Right atrium auricular region (tissue), 2 donors: ENCODE data around the gene CFAP20DC. TPM values are rescaled to one million over a fixed set of nuclear protein-coding genes. Genes with fewer than 3 reads are reported as not detected.

Experiments
- DNase-seq: peaks from one replicate; pipeline ENCODE4 v3.0.0-alpha.2; 2019; ENCODE audit warnings: low spot score
- H3K27ac ChIP-seq, 2 donors: fragments of 200-600 bp; sonication (generic); 1 replicate in 1 of 2; 2 replicates in 1 of 2; pipeline ENCODE4 v1.5.1; 2016 to 2019
- H3K27me3 ChIP-seq, 2 donors: fragments of 200-600 bp; sonication (generic); one replicate each; pipeline versions ENCODE4 v1.5.1 to v1.6.0; 2017 to 2019
- H3K36me3 ChIP-seq: fragments of 200-600 bp; sonication (generic); one replicate; pipeline ENCODE4 v1.5.1; 2016
- H3K4me1 ChIP-seq, 2 donors: fragments of 200-600 bp; sonication (generic); one replicate each; pipeline versions ENCODE4 v1.5.1 to v1.6.0; 2017 to 2019
- H3K4me3 ChIP-seq, 2 donors: fragments of 200-600 bp; sonication (generic); 1 replicate in 1 of 2; 2 replicates in 1 of 2; pipeline ENCODE4 v1.5.1; 2017 to 2019; ENCODE audit warnings: mild to moderate bottlenecking in 1 of 2, moderate library complexity in 1 of 2
- H3K9me3 ChIP-seq, 2 donors: fragments of 200-600 bp; sonication (generic); one replicate each; pipeline ENCODE4 v1.5.1; 2019
- total RNA-seq, 2 donors: library from RNA; depleted of rRNA; stranded (reverse); fragments of >200 nt; gene quantifications; one replicate each; pipeline ENCODE4 v1.1.0, GENCODE V29; 2016
- TF ChIP-seq, protein P1 (sequence below), 2 donors: fragments of 200-600 bp; sonication (generic); IDR thresholded peaks; one replicate each; pipeline ENCODE4 v1.5.1; 2019; ENCODE audit warnings: antibody characterized with exemption in 2 of 2

Gene CFAP20DC
- total RNA-seq, 2 donors from 2014 or later: not detected

GRCh38 chr3:58880182-58880581 lies 169.6 kb downstream of the CFAP20DC start:
- H3K4me3 ChIP-seq: no peak overlapping the region
- H3K27me3 ChIP-seq: no peaks in the 10 kb centered on the region
- H3K36me3 ChIP-seq: no peaks in the 10 kb centered on the region
- H3K27ac ChIP-seq: no peak overlapping the region
- TF ChIP-seq, protein P1, sequence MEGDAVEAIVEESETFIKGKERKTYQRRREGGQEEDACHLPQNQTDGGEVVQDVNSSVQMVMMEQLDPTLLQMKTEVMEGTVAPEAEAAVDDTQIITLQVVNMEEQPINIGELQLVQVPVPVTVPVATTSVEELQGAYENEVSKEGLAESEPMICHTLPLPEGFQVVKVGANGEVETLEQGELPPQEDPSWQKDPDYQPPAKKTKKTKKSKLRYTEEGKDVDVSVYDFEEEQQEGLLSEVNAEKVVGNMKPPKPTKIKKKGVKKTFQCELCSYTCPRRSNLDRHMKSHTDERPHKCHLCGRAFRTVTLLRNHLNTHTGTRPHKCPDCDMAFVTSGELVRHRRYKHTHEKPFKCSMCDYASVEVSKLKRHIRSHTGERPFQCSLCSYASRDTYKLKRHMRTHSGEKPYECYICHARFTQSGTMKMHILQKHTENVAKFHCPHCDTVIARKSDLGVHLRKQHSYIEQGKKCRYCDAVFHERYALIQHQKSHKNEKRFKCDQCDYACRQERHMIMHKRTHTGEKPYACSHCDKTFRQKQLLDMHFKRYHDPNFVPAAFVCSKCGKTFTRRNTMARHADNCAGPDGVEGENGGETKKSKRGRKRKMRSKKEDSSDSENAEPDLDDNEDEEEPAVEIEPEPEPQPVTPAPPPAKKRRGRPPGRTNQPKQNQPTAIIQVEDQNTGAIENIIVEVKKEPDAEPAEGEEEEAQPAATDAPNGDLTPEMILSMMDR (IDR thresholded peaks at IDR 0.05): no peak
- DNase-seq: no peak
- H3K4me1 ChIP-seq: no peaks in the 10 kb centered on the region
- H3K9me3 ChIP-seq: no peaks in the 10 kb centered on the region

DNA sequence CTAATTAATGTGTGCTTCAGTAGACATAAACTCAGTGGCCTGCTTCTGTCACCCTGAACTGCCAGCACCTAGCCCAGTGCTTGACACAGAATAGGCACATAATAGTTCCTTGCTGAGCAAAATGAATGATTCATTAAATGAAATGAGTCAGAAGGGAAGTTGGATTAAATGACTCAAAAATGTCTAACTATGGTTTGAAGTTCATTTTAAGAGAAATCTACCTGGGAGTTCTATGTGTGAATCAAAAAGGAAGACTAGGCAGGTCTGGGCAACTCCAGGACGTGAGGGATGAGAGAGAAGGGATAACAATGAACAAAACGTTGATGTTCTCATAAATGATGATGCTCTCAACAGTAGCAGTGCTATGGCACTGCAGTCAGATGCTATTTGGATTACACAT lies 175.0 kb downstream of the CFAP20DC start:
- H3K4me3 ChIP-seq: no peak overlapping the region
- no peaks in the 10 kb centered on the region for H3K27me3 ChIP-seq

DNA sequence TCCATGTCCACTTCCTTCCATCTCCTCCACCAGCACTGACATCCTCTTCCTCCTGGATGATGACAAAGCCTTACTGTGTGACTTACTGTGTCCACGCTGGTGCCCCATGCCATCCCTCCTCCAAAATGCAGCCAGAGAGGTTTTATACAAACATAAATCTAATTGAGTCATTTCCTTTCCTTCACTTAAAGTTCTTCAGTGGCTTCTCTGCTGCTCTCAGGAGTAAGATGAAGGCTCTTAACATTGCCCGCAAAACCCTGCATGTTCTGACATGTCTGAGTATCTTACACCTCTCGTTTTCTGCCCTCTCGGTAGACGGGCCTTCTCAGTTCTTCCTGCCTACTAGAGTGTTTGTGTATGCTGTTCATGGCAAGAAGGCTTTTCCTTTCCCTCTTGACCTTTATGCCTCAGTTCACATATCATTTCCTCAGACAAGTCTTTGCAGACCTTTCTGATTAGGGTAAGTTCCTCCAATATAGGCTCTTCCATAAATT lies 175.5 kb downstream of the CFAP20DC start:
- Histone ChIP-seq H3K9me3 (no peaks in the 10 kb centered on the region), H3K4me3 (no peak overlapping the region), H3K27ac (no peak overlapping the region), H3K27me3 (no peaks in the 10 kb centered on the region), H3K36me3 (no peaks in the 10 kb centered on the region), H3K4me1 (no peaks in the 10 kb centered on the region)
- TF ChIP-seq, protein P1 (IDR thresholded peaks at IDR 0.05): no peak
- DNase-seq: no peak

More for the DNA sequence above, 175.0 kb downstream of the CFAP20DC start:
- TF ChIP-seq, protein P1 (IDR thresholded peaks at IDR 0.05): no peak
- no peaks in the 10 kb centered on the region for H3K9me3 ChIP-seq
- H3K27ac ChIP-seq: no peak overlapping the region
- H3K36me3 ChIP-seq: no peaks in the 10 kb centered on the region
- DNase-seq: no peak
- no peaks in the 10 kb centered on the region for H3K4me1 ChIP-seq

DNA sequence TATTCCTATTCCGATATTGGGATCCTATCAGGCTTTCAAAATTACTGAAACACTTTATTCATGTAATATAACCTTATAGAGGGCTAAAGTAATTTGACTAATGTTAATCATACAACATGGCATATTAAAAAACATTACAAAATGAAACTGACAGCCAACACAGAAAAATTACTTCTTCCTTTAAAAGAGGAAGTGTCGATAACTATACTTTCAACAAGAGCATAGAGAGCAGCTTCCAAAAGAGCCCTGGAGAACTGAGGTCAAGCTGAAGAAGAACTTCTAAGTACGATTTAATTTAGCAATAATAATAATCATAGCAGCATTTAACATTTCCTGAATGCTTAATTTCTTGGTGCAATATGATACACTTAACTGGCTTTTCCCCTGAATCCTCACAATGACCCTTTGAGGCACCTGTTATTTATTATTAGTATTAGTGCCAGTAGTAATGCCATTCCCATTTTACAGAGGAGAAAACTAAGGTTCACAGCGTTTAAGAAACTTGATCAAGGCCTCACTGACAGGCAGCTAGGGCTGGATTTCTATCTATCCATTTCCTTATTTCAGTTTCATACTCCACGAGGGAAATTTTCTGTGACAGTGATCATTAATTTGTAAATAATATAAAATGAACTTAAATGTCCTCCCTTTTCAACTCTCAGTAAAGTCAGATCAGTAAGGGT lies 181.6 kb downstream of the CFAP20DC start:
- H3K9me3 ChIP-seq: no peaks in the 10 kb centered on the region
- no peaks in the 10 kb centered on the region for H3K27me3 ChIP-seq
- H3K36me3 ChIP-seq: no peaks in the 10 kb centered on the region
- TF ChIP-seq, protein P1 (IDR thresholded peaks at IDR 0.05): no peak
- no peak overlapping the region for H3K4me3 ChIP-seq
- no peak overlapping the region for H3K27ac ChIP-seq
- no peak for DNase-seq
- no peaks in the 10 kb centered on the region for H3K4me1 ChIP-seq

- TF ChIP-seq, protein P1 (IDR thresholded peaks at IDR 0.05): no peak
- no peak overlapping the region for H3K27ac ChIP-seq
- no peaks in the 10 kb centered on the region for H3K27me3 ChIP-seq
- DNase-seq: no peak
- no peaks in the 10 kb centered on the region for H3K36me3 ChIP-seq
- no peaks in the 10 kb centered on the region for H3K9me3 ChIP-seq
- no peaks in the 10 kb centered on the region for H3K4me1 ChIP-seq
- H3K4me3 ChIP-seq: no peak overlapping the region
Observed at GRCh38 chr3:58867621-58868020, 182.2 kb downstream of the CFAP20DC start.

GRCh38 chr3:58866079-58866478 lies 183.7 kb downstream of the CFAP20DC start:
- no peaks in the 10 kb centered on the region for H3K9me3 ChIP-seq
- H3K27me3 ChIP-seq: no peaks in the 10 kb centered on the region
- H3K27ac ChIP-seq: no peak overlapping the region
- H3K4me3 ChIP-seq: no peak overlapping the region
- TF ChIP-seq, protein P1 (IDR thresholded peaks at IDR 0.05): no peak
- no peak for DNase-seq
- no peaks in the 10 kb centered on the region for H3K36me3 ChIP-seq
- H3K4me1 ChIP-seq: no peaks in the 10 kb centered on the region
